ENCODE results near the gene ADAM12. TPM values are rescaled to one million over a fixed set of nuclear protein-coding genes. Genes with fewer than 3 reads are reported as not detected.

ADAM12 gene
- polyA plus RNA-seq, 3 donors = 0.05 TPM; not detected in 2

DNA sequence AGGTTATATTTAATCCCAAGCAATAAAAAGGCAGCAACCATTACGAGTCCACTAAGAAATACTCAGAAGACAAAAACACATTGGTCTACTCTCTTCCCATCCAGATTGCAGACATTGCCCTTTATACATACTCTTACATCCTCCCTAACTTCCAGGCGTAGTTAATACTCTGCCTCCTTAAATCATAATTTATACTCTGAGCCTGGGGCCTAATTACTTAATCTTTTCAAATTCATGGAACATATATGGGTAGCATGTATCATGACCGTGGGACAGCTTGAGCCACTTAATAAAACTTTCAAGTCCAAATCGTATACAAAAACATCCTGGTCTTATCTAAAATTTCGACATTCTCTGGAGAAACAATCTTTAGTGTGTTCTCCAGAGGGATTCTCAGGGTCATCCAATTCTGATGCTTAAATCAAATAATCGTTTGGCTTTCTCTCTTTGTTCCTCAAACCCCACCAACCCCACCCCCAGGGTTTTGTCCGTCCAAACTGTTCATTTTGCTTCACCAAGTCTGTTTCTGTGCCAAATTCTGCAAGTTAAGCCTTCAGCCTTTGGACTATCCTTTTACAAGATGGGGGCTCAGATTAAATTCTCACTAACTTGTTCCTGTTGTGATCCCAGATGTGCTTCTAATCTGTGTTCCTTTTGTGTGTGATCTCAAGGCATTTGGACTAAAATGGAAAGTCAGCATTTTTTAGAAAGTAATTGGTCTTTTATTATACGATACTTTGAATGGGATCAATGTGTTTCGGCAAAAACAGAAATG lies 86.4 kb downstream of the ADAM12 start:
- H2AFZ ChIP-seq (ENCODE audit: insufficient read depth, low read depth, low read length, poor library complexity, severe bottlenecking) = no peak overlapping the region
- TF ChIP-seq, protein P1, sequence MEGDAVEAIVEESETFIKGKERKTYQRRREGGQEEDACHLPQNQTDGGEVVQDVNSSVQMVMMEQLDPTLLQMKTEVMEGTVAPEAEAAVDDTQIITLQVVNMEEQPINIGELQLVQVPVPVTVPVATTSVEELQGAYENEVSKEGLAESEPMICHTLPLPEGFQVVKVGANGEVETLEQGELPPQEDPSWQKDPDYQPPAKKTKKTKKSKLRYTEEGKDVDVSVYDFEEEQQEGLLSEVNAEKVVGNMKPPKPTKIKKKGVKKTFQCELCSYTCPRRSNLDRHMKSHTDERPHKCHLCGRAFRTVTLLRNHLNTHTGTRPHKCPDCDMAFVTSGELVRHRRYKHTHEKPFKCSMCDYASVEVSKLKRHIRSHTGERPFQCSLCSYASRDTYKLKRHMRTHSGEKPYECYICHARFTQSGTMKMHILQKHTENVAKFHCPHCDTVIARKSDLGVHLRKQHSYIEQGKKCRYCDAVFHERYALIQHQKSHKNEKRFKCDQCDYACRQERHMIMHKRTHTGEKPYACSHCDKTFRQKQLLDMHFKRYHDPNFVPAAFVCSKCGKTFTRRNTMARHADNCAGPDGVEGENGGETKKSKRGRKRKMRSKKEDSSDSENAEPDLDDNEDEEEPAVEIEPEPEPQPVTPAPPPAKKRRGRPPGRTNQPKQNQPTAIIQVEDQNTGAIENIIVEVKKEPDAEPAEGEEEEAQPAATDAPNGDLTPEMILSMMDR (IDR thresholded peaks at IDR 0.05) = no peak
- H4K20me1 ChIP-seq (ENCODE audit: insufficient read depth, low read length) = no peaks in the 10 kb centered on the region
- Mint-ChIP-seq H3K4me3 (no peak overlapping the region), H3K4me1 (no peaks in the 10 kb centered on the region), H3K27me3 (ENCODE audit: low read depth in 3 of 3) (peaks cover 0 to 9% (median 0%) of the 10 kb centered on the region in 3 donors), H3K36me3 (no peaks in the 10 kb centered on the region), H3K9me3 (peaks cover 0 to 5% (median 0%) of the 10 kb centered on the region in 7 donors), H3K27ac (no peak overlapping the region)
- H3K9me3 ChIP-seq (replicated peaks in 1 of 2; ENCODE audit: control insufficient read depth in 1 of 2, insufficient read depth in 1 of 2, low read length in 2 of 2) = no peaks in the 10 kb centered on the region
- no peaks in the 10 kb centered on the region for H3K4me1 ChIP-seq (ENCODE audit: control insufficient read depth in 1 of 2, insufficient read depth in 2 of 2, low read length in 2 of 2)
- no peaks in the 10 kb centered on the region for H3K27me3 ChIP-seq (ENCODE audit: control insufficient read depth in 2 of 2, insufficient read depth in 2 of 2, low read length in 2 of 2)
- 100% methylated on average over 5 of the region's 9 CpGs for WGBS (ENCODE audit: insufficient coverage)
- no peak overlapping the region for H3K27ac ChIP-seq (ENCODE audit: low read depth in 1 of 2, low read length in 2 of 2)
- no peak overlapping the region for H3K4me3 ChIP-seq (replicated peaks in 1 of 3; ENCODE audit: low read depth in 2 of 3, low read length in 3 of 3)
- H3K36me3 ChIP-seq (replicated peaks in 1 of 2; ENCODE audit: control insufficient read depth in 1 of 2, insufficient read depth in 2 of 2, low read length in 2 of 2) = no peaks in the 10 kb centered on the region
- no peak overlapping the region for H3K9ac ChIP-seq (ENCODE audit: insufficient read depth, low read length, poor library complexity, severe bottlenecking)
- H3K4me2 ChIP-seq (replicated peaks; ENCODE audit: extremely low read depth, low read length, poor library complexity, severe bottlenecking) = no peak overlapping the region
- DNase-seq = no peak
- intact Hi-C loops (cut with micrococcal nuclease) = no loop called here
- H3K79me2 ChIP-seq (ENCODE audit: insufficient read depth, low read length) = no peaks in the 10 kb centered on the region

DNA sequence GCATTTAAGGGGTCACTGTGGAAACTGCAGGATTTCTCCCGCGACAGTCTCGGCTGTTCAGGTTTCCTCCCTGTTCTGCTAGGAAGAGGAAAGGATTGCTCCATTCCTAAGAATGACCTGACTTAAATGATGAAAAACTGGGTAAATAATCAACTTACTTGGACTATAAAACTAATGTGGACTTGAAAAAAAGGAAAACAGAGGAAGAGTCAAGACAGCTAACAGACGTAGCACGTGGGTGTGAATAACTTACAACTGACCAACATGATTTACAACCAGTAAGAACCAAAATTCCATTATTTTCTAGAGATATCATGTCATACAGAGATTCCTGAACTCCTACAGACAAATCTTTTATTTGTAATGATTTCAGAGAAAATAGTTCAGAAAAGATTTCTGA lies 93.8 kb downstream of the ADAM12 start:
- H3K79me2 ChIP-seq (ENCODE audit: insufficient read depth, low read length) = no peaks in the 10 kb centered on the region
- TF ChIP-seq, protein P1 (IDR thresholded peaks at IDR 0.05) = no peak

More for the DNA sequence above, 93.8 kb downstream of the ADAM12 start:
- H3K4me2 ChIP-seq (replicated peaks; ENCODE audit: extremely low read depth, low read length, poor library complexity, severe bottlenecking) = no peak overlapping the region
- H3K9ac ChIP-seq (ENCODE audit: insufficient read depth, low read length, poor library complexity, severe bottlenecking) = no peak overlapping the region
- no peak overlapping the region for H3K4me3 ChIP-seq (replicated peaks in 1 of 3; ENCODE audit: low read depth in 2 of 3, low read length in 3 of 3)
- intact Hi-C loops (cut with micrococcal nuclease) = no loop called here
- no peaks in the 10 kb centered on the region for H3K27me3 ChIP-seq (ENCODE audit: control insufficient read depth in 2 of 2, insufficient read depth in 2 of 2, low read length in 2 of 2)
- no peaks in the 10 kb centered on the region for H4K20me1 ChIP-seq (ENCODE audit: insufficient read depth, low read length)
- H3K9me3 Mint-ChIP-seq = peaks cover 0 to 5% (median 0%) of the 10 kb centered on the region in 7 donors
- no peaks in the 10 kb centered on the region for H3K9me3 ChIP-seq (replicated peaks in 1 of 2; ENCODE audit: control insufficient read depth in 1 of 2, insufficient read depth in 1 of 2, low read length in 2 of 2)
- H3K4me3 Mint-ChIP-seq = no peak overlapping the region
- H3K36me3 ChIP-seq (replicated peaks in 1 of 2; ENCODE audit: control insufficient read depth in 1 of 2, insufficient read depth in 2 of 2, low read length in 2 of 2) = no peaks in the 10 kb centered on the region
- H3K27ac ChIP-seq (ENCODE audit: low read depth in 1 of 2, low read length in 2 of 2) = no peak overlapping the region
- H2AFZ ChIP-seq (ENCODE audit: insufficient read depth, low read depth, low read length, poor library complexity, severe bottlenecking) = no peak overlapping the region
- peaks cover 0 to 5% (median 3%) of the 10 kb centered on the region in 3 donors for H3K27me3 Mint-ChIP-seq (ENCODE audit: low read depth in 3 of 3)
- no peaks in the 10 kb centered on the region for H3K4me1 ChIP-seq (ENCODE audit: control insufficient read depth in 1 of 2, insufficient read depth in 2 of 2, low read length in 2 of 2)
- H3K27ac Mint-ChIP-seq = no peak overlapping the region
- H3K4me1 Mint-ChIP-seq = no peaks in the 10 kb centered on the region
- WGBS (ENCODE audit: insufficient coverage) = no CpG with 5 or more reads among the region's 5 CpGs
- H3K36me3 Mint-ChIP-seq = no peaks in the 10 kb centered on the region
- DNase-seq = no peak
